ENCODE measurements around the gene SYT5. TPM values are rescaled to one million over a fixed set of nuclear protein-coding genes. Genes with fewer than 3 reads are reported as not detected.

The SYT5 gene
- total and polyA plus RNA-seq, 10 donors = 0.06 to 1.4 (median 0.18) TPM; not detected in 6

- TF ChIP-seq POLR2A (IDR thresholded peaks at IDR 0.05) (no peak), POLR2AphosphoS5 (IDR thresholded peaks at IDR 0.05) (no peak)
- TF ChIP-seq, protein P1, sequence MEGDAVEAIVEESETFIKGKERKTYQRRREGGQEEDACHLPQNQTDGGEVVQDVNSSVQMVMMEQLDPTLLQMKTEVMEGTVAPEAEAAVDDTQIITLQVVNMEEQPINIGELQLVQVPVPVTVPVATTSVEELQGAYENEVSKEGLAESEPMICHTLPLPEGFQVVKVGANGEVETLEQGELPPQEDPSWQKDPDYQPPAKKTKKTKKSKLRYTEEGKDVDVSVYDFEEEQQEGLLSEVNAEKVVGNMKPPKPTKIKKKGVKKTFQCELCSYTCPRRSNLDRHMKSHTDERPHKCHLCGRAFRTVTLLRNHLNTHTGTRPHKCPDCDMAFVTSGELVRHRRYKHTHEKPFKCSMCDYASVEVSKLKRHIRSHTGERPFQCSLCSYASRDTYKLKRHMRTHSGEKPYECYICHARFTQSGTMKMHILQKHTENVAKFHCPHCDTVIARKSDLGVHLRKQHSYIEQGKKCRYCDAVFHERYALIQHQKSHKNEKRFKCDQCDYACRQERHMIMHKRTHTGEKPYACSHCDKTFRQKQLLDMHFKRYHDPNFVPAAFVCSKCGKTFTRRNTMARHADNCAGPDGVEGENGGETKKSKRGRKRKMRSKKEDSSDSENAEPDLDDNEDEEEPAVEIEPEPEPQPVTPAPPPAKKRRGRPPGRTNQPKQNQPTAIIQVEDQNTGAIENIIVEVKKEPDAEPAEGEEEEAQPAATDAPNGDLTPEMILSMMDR (IDR thresholded peaks at IDR 0.05 in 8 of 11, conservative IDR thresholded peaks at IDR 0.05 in 3 of 11) = no peak
Observed at GRCh38 chr19:55153652-55154264, 26.3 kb downstream of the SYT5 start.

GRCh38 chr19:55152017-55152416 lies 28.1 kb downstream of the SYT5 start:
- H3K27me3 ChIP-seq (replicated peaks in 1 of 7) = peaks cover 2 to 59% (median 24%) of the 10 kb centered on the region in 7 donors
- H3K4me3 ChIP-seq = no peak overlapping the region
- intact Hi-C loops (cut with DNase I; ENCODE audit: low total_unique reads) = no loop called here
- peaks cover 0 to 13% (median 3%) of the 10 kb centered on the region in 6 donors for H3K4me1 ChIP-seq
- no peak for TF ChIP-seq POLR2AphosphoS5 (IDR thresholded peaks at IDR 0.05)
- TF ChIP-seq POLR2A (IDR thresholded peaks at IDR 0.05) = no peak
- TF ChIP-seq, protein P1 (IDR thresholded peaks at IDR 0.05 in 8 of 11, conservative IDR thresholded peaks at IDR 0.05 in 3 of 11) = no peak
- peak overlapping the region in 6 of 8 donors; percentile 11 to 65 (median 41) for H3K27ac ChIP-seq
- H3K36me3 ChIP-seq = no peaks in the 10 kb centered on the region
- peaks cover 0 to 14% (median 9%) of the 10 kb centered on the region in 8 donors for H3K9me3 ChIP-seq
- no peak for DNase-seq

More at GRCh38 chr19:55153652-55154264, 26.3 kb downstream of the SYT5 start:
- Histone ChIP-seq H3K27me3 (replicated peaks in 1 of 7) (peaks cover 0 to 59% (median 26%) of the 10 kb centered on the region in 7 donors), H3K27ac (no peak overlapping the region), H3K36me3 (no peaks in the 10 kb centered on the region), H3K4me1 (peaks cover 0 to 17% (median 3%) of the 10 kb centered on the region in 6 donors), H3K9me3 (peaks cover 0 to 14% (median 9%) of the 10 kb centered on the region in 8 donors), H3K4me3 (no peak overlapping the region)
- intact Hi-C loops (cut with DNase I; ENCODE audit: low total_unique reads) = no loop called here
- DNase-seq = no peak
- WGBS, 5 donors = 77 to 89% (median 81%) methylated on average over 12 of the region's 12 CpGs

DNA sequence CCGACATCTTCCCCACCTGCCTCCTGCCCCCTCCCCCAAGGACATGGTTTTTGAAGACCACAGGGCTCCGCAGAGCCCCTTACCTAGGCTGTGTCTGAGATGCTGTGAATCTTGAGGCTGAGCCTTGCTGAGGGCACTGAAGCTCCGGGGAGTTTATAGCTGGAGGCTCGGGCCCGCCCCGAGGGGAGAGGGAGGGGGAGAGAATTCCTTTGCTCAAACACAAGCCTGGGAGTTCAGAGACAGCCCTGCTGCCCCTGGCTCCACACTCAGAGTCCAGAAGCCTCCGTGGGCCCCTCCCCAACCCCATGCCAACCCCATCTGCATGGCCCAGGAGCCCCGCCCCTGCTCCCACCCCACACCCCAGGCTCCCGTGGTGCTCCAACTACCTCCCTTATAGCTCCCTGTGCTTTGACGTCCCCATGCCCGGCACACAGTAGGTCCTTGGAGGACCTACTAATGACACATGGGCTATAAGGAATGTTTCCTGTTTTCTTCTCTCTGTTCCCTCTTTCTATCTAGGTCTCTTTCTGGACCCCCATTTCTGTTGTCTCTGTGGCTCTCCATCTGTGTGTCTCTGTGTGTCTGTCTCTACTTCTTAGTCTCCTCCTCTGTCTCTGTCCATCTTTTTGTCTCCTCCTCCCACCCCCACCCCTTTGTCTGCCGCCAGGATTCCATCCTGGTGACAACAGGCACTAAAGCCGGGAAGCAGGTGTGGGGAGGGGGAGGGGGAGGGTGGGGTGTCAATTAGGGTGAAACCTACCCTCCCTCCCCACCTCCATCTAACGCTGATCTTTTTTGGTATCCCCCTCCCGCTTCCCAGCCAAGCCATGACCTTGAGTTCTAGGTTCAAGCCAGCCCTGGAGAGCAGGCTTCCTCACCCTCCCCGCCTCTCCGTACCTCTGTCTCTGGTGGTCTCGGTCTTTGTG lies 30.7 kb downstream of the SYT5 start, which contains the start of gene TNNT1:
TSS of gene TNNT1 (minus strand) at position 129 of the 926 bp plus-strand sequence. CDS start 2,049 bp downstream, outside the sequence.
- DNase-seq = no peak
- Histone ChIP-seq H3K9me3 (peaks cover 0 to 14% (median 8%) of the 10 kb centered on the region in 8 donors), H3K27ac (no peak within 1 kb of the TSS), H3K36me3 (no peaks in the 10 kb centered on the region), H3K4me1 (peaks cover 0 to 23% (median 12%) of the 10 kb centered on the region in 6 donors), H3K27me3 (replicated peaks in 1 of 7) (peaks cover 4 to 66% (median 39%) of the 10 kb centered on the region in 7 donors), H3K4me3 (no peak within 1 kb of the TSS)
- 18 to 30% (median 22%) methylated on average over 15 to 18 of the region's 18 CpGs for WGBS, 5 donors
- intact Hi-C loops (cut with DNase I; ENCODE audit: low total_unique reads) = loop anchor here (10.0 kb wide), 1 partner anchor 355 kb away; no protein-coding TSS in a partner anchor
- TF ChIP-seq, protein P1 (IDR thresholded peaks at IDR 0.05 in 8 of 11, conservative IDR thresholded peaks at IDR 0.05 in 3 of 11) = no peak
